ENCODE data around the gene FOXK2. TPM values are rescaled to one million over a fixed set of nuclear protein-coding genes. Genes with fewer than 3 reads are reported as not detected.

Gene FOXK2
- total RNA-seq, 3 donors from 2014 or later (not counting 1 experiment from before 2014, with no cell fraction given) = 42.5 to 50.0 (median 46.4) TPM

GRCh38 chr17:82487910-82488309 is 31.6 kb upstream of the FOXK2 start:
- Mint-ChIP-seq H3K27me3 (ENCODE audit: low read depth in 2 of 2) (no peaks in the 10 kb centered on the region), H3K4me3 (no peak overlapping the region), H3K9me3 (no peaks in the 10 kb centered on the region), H3K27ac (no peak overlapping the region), H3K4me1 (peaks cover 11 to 21% of the 10 kb centered on the region in 2 donors), H3K36me3 (no peaks in the 10 kb centered on the region)
- TF ChIP-seq, protein P1, sequence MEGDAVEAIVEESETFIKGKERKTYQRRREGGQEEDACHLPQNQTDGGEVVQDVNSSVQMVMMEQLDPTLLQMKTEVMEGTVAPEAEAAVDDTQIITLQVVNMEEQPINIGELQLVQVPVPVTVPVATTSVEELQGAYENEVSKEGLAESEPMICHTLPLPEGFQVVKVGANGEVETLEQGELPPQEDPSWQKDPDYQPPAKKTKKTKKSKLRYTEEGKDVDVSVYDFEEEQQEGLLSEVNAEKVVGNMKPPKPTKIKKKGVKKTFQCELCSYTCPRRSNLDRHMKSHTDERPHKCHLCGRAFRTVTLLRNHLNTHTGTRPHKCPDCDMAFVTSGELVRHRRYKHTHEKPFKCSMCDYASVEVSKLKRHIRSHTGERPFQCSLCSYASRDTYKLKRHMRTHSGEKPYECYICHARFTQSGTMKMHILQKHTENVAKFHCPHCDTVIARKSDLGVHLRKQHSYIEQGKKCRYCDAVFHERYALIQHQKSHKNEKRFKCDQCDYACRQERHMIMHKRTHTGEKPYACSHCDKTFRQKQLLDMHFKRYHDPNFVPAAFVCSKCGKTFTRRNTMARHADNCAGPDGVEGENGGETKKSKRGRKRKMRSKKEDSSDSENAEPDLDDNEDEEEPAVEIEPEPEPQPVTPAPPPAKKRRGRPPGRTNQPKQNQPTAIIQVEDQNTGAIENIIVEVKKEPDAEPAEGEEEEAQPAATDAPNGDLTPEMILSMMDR (IDR thresholded peaks at IDR 0.05) = no peak
- DNase-seq (no peak), ATAC-seq (no peak)
- H3K27me3 ChIP-seq (ENCODE audit: control insufficient read depth, insufficient read depth, low read length) = no peaks in the 10 kb centered on the region
- H3K36me3 ChIP-seq (ENCODE audit: control insufficient read depth, insufficient read depth, low read length) = peaks cover 40% of the 10 kb centered on the region
- intact Hi-C loops (cut with micrococcal nuclease) = no loop called here
- no peak overlapping the region for H3K4me3 ChIP-seq (ENCODE audit: low read length)
- H3K9me3 ChIP-seq (ENCODE audit: control insufficient read depth, insufficient read depth, low read length) = no peaks in the 10 kb centered on the region
- WGBS (ENCODE audit: insufficient coverage) = 98% methylated on average over 12 of the region's 14 CpGs
- no peak overlapping the region for H3K27ac ChIP-seq (ENCODE audit: low read length)
- H3K4me1 ChIP-seq (ENCODE audit: control insufficient read depth, insufficient read depth, low read length) = peaks cover 16% of the 10 kb centered on the region

DNA sequence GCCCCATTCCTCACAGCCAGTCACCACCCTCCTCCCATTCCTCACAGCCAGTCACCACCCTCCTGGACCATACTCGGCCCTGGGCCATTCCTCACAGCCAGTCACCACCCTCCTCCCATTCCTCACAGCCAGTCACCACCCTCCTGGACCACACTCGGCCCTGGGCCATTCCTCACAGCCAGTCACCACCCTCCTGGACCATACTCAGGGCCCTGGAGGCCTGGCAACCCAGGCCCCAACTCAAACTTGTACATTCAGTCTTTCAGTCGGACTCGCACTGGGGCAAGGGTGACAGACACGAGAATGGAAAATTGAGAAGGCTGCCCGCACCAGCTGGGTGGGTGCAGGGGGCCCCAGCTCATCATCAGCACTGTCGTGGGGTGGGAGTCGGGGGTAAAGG is 30.4 kb upstream of the FOXK2 start:
- WGBS (ENCODE audit: insufficient coverage) = 90% methylated on average over 8 of the region's 8 CpGs
- Histone ChIP-seq H3K9me3 (ENCODE audit: control insufficient read depth, insufficient read depth, low read length) (no peaks in the 10 kb centered on the region), H3K36me3 (ENCODE audit: control insufficient read depth, insufficient read depth, low read length) (peaks cover 29% of the 10 kb centered on the region), H3K27ac (ENCODE audit: low read length) (no peak overlapping the region), H3K27me3 (ENCODE audit: control insufficient read depth, insufficient read depth, low read length) (no peaks in the 10 kb centered on the region), H3K4me1 (ENCODE audit: control insufficient read depth, insufficient read depth, low read length) (peaks cover 19% of the 10 kb centered on the region), H3K4me3 (ENCODE audit: low read length) (no peak overlapping the region)
- Mint-ChIP-seq H3K9me3 (no peaks in the 10 kb centered on the region), H3K4me3 (no peak overlapping the region), H3K36me3 (no peaks in the 10 kb centered on the region), H3K27ac (no peak overlapping the region), H3K4me1 (peaks cover 16 to 32% of the 10 kb centered on the region in 2 donors), H3K27me3 (ENCODE audit: low read depth in 2 of 2) (no peaks in the 10 kb centered on the region)
- DNase-seq = no peak
- no peak for ATAC-seq
- intact Hi-C loops (cut with micrococcal nuclease) = no loop called here
- TF ChIP-seq, protein P1 (IDR thresholded peaks at IDR 0.05) = no peak

- no peak overlapping the region for H3K4me3 ChIP-seq (ENCODE audit: low read length)
- no peak overlapping the region for H3K27ac Mint-ChIP-seq
- intact Hi-C loops (cut with micrococcal nuclease) = no loop called here
Observed at GRCh38 chr17:82489851-82490511, 29.6 kb upstream of the FOXK2 start.

More at GRCh38 chr17:82489851-82490511, 29.6 kb upstream of the FOXK2 start:
- Histone ChIP-seq H3K36me3 (ENCODE audit: control insufficient read depth, insufficient read depth, low read length) (peaks cover 21% of the 10 kb centered on the region), H3K9me3 (ENCODE audit: control insufficient read depth, insufficient read depth, low read length) (no peaks in the 10 kb centered on the region), H3K27me3 (ENCODE audit: control insufficient read depth, insufficient read depth, low read length) (no peaks in the 10 kb centered on the region), H3K4me1 (ENCODE audit: control insufficient read depth, insufficient read depth, low read length) (peaks cover 27% of the 10 kb centered on the region), H3K27ac (ENCODE audit: low read length) (no peak overlapping the region)
- 88% methylated on average over 21 of the region's 21 CpGs for WGBS (ENCODE audit: insufficient coverage)
- no peaks in the 10 kb centered on the region for H3K9me3 Mint-ChIP-seq
- DNase-seq (no peak), ATAC-seq (no peak)
- TF ChIP-seq, protein P1 (IDR thresholded peaks at IDR 0.05) = no peak
- H3K4me3 Mint-ChIP-seq = no peak overlapping the region
- H3K27me3 Mint-ChIP-seq (ENCODE audit: low read depth in 2 of 2) = no peaks in the 10 kb centered on the region
- peaks cover 24 to 37% of the 10 kb centered on the region in 2 donors for H3K4me1 Mint-ChIP-seq
- H3K36me3 Mint-ChIP-seq = no peaks in the 10 kb centered on the region

All from natural killer cell (primary cell).